ENCODE results near the gene NR5A2.

The NR5A2 gene

GRCh38 chr1:200036619-200037270 lies 9.2 kb downstream of the NR5A2 start:
- no peak for DNase-seq

DNA sequence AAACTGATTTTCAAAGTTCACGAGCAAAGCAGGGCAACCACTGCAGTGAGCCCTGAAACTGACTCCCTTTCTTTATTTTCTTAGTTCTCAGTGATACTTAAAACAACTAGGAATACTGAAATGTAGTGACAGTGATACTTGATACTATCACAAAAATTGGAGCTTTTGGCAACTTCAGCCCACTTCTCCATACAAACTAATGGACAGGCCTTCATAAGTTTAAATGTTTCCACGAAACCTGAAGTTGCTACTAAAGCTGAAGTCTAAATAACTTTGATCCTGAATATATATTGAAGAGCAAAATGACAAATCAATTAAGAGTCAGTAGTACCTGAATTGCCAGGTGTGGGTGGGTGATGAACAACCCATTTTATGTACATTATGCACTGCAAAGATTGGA lies 10.0 kb downstream of the NR5A2 start:
- no peak for DNase-seq

GRCh38 chr1:200037904-200038303 lies 10.4 kb downstream of the NR5A2 start:
- DNase-seq: no peak

DNA sequence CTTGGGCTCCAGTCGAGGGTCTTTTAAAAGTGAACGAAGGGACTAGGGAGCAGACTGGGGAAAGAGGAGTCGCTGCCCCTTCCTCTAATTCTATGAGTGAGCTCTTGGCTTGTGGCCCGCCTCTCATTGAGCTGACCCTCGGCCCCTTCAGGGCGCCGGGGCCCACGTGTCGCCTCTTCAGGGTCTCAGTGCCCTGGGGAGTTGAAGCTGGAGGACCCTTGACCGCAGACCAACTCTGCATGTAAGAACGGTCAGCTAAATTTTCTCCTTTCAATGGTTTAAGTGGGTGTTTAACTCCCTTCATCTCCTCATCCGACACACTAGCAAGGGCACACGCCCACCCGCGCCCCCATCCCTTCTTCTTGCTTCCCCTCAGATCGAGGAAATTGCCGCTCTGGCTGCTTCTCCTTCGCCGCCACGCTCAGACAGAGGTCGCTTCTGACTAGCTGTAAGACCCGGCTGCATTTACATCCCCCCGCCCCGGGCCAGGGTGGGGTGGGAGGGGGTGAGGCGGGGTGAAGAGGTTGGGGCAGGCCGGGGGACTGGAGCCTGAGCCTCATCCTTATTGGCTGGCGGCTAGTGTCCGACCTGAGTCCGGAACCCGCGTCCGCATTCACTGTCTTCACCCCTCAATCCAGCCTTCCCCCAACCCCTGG lies 10.9 kb downstream of the NR5A2 start:
- no peak for DNase-seq

GRCh38 chr1:200038981-200039848 lies 11.7 kb downstream of the NR5A2 start:
- DNase-seq: peak; percentile 37

- no peak for DNase-seq
Observed at GRCh38 chr1:200039849-200040474, 12.5 kb downstream of the NR5A2 start.

DNA sequence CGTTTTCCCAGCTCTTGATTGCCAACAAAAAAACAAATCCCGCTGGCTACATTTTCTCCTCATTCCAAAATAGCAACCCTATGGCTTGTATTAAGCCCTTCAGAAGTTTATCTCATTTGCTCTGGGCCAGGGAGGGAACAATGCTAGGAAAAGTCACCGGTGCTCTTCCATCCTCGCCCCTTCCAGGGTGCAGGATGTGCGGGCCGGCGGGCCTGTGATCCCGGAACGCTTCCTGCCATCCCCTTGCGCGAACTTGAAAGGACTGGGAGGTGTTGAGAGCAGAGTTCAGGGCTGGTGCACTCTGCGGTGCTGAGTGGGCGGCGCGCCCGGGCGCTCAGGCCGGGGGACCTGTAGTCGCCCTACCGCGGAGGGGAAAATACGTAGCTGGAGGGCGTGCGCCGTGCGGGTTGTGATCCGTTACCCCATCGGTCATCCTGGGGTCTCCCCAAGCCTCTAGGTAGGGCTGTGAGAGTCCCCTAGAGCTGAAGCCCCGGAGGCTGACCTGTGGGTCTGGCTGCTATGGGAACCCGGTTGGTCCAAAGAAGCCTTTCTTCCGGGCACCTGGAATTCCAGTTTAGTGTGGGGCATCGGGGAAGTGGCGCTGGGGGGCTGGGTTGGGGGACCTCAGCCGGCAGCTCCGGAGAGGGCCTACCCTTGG lies 13.1 kb downstream of the NR5A2 start:
- no peak for DNase-seq

GRCh38 chr1:200041337-200042118 lies 14.0 kb downstream of the NR5A2 start:
- DNase-seq: no peak

GRCh38 chr1:200042119-200042551 lies 14.6 kb downstream of the NR5A2 start:
- DNase-seq: no peak

DNA sequence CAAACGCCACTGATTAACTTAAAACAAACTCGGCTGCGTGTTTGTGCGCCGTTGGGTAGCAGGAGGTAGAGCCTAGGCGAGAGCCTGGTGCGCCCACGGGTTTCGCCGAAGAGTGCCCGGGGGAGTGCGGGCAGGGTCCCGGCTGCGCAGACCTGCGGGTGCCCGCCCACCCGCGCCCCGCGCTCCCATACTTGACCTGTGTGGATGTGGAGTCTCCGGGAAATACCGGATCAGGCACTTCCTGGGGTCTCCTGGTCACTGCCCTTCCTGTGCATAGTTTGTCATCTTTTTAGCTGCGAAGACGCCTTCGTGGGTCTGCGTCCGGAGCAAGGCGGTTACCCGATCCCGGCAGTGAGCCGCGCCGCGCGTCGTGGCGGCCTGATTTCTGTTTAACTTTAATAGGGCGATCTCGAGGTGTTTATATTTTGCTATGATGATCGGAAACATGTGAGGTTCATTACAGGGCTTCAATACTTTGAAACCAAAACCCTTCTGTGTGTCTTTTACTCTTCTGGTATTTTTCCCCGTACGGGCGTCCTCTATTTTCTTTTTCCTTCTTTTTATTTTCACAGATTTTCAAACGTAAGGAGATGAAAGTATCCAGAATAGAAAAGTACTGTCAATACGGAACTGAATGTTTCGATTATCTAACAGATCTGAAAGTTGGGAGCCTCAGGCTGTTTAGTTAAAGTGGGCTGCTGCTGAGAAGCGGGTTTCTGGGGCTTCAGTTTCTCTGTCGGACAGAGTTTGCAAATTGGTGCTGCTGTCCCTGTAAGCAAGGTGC lies 15.2 kb downstream of the NR5A2 start:
- peak; percentile 8 for DNase-seq

- DNase-seq: no peak
Observed at GRCh38 chr1:200043336-200043668, 15.8 kb downstream of the NR5A2 start.

- DNase-seq: no peak
Observed at GRCh38 chr1:200046115-200046514, 18.6 kb downstream of the NR5A2 start.

GRCh38 chr1:200048244-200048643 lies 20.7 kb downstream of the NR5A2 start:
- DNase-seq: no peak

DNA sequence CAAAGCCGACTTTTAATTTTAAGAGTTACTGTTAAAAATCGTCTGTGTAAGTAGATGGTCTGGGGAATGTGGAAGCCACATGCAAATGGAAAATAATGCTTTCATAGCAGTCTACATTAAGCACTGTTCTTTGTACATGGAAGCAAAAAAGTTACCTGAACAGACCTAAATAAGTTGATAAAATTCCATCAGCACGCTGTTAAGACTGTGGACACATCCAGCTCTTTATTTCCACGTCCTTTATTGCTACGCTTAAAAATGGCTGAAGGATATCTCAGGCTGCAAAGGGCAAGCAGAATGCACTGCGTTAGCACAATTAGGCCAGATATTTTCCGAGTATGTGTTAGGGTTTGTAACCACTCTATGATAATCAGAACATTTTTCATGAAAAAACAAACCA lies 22.3 kb downstream of the NR5A2 start:
- DNase-seq: no peak

- no peak for DNase-seq
Observed at GRCh38 chr1:200051620-200052019, 24.1 kb downstream of the NR5A2 start.

GRCh38 chr1:200053091-200053490 lies 25.6 kb downstream of the NR5A2 start:
- DNase-seq: no peak

- peak; percentile 42 for DNase-seq
Observed at GRCh38 chr1:200053646-200054045, 26.1 kb downstream of the NR5A2 start.

- no peak for DNase-seq
Observed at GRCh38 chr1:200058341-200058740, 30.8 kb downstream of the NR5A2 start.

GRCh38 chr1:200062143-200062542 lies 34.6 kb downstream of the NR5A2 start:
- no peak for DNase-seq

DNA sequence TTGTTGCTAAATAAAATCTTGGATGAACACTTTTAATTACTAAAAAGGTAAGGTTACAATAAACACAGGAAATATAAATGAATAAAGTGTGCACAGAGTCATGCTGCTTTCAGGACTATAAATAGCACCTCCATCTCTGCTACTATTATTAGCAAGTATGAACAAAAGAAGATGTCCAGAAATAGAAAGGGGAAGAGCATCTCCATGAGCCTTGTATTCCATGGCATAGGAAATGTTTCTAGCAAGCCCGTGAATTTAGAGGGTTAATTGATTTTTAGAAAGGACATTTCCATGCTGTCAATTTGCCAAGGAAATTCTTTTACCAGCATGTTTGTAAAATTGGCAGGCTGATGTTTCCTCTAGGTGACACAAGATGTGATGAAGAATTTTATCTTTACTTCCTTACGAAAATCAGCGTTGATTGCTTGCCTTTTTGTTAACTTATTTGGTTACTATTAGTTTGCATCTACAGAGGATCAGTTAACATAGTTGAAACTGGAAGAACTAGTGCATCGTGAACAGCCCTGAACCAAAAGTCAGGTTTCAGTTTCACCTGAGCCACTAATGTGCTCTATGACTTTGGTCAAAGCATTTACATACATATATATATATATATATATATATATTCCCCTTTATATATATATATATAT lies 45.3 kb downstream of the NR5A2 start:
- DNase-seq: no peak

GRCh38 chr1:200073286-200073637 lies 45.8 kb downstream of the NR5A2 start:
- DNase-seq: no peak
